ENCODE results near the gene COP1. TPM values are rescaled to one million over a fixed set of nuclear protein-coding genes. Genes with fewer than 3 reads are reported as not detected.

COP1 gene
- total and polyA plus RNA-seq, 2 of the 4 experiments (the other 2 are of a cell fraction) = 17.8 to 35.0 TPM

- Histone ChIP-seq H2BK120ac (ENCODE audit: low read depth, low read length) (no peak overlapping the region), H3K9me1 (ENCODE audit: insufficient read depth, low read length) (peaks cover 2% of the 10 kb centered on the region), H4K8ac (ENCODE audit: low read depth in 2 of 2, low read length in 2 of 2) (no peak overlapping the region), H3K4me3 (ENCODE audit: insufficient read depth, low read depth, low read length) (no peak overlapping the region), H3K23ac (ENCODE audit: low read depth, low read length) (no peak overlapping the region), H2AK9ac (replicated peaks; ENCODE audit: low read depth, low read length, poor library complexity) (no peak overlapping the region), H3K27me3 (ENCODE audit: control insufficient read depth, insufficient read depth, low read length) (no peaks in the 10 kb centered on the region), H3K4ac (ENCODE audit: low read depth, low read length) (no peak overlapping the region), H4K5ac (ENCODE audit: low read depth, low read length) (no peak overlapping the region), H2BK20ac (ENCODE audit: low read depth, low read length) (no peak overlapping the region), H2AK5ac (ENCODE audit: low read depth, low read length) (no peak overlapping the region), H4K20me1 (ENCODE audit: insufficient read depth, low read length) (peaks cover 3% of the 10 kb centered on the region; the same call in 1 of the 2 replicates), H2BK15ac (ENCODE audit: low read depth, low read length) (no peak overlapping the region), H3K4me2 (ENCODE audit: low read depth, low read length) (no peak overlapping the region), H3K79me1 (ENCODE audit: low read depth in 1 of 2, low read length in 2 of 2) (peaks cover 7 to 18% of the 10 kb centered on the region in 2 experiments; a peak in 3 of 4 replicates), H3K36me3 (ENCODE audit: control insufficient read depth, insufficient read depth, low read length) (0 out of 2 replicates have a peak, but pooled peaks cover 3% of the 10 kb centered on the region), H4K91ac (ENCODE audit: insufficient read depth, low read depth, low read length) (no peak overlapping the region), H3K4me1 (ENCODE audit: control insufficient read depth, insufficient read depth, low read length) (0 out of 2 replicates have a peak, but pooled peaks cover 1% of the 10 kb centered on the region), H2AFZ (replicated peaks; ENCODE audit: low read length, poor library complexity) (no peak overlapping the region), H3K18ac (ENCODE audit: low read depth, low read length) (no peak overlapping the region), H3K56ac (ENCODE audit: extremely low read depth, insufficient read depth, low read length) (no peak overlapping the region), H3K9ac (ENCODE audit: low read depth, low read length) (no peak overlapping the region), H3K27ac (ENCODE audit: insufficient read depth, low read length) (no peak overlapping the region), H3K14ac (replicated peaks; ENCODE audit: low read depth, low read length) (no peak overlapping the region), H3K9me3 (ENCODE audit: control insufficient read depth, insufficient read depth, low read length) (no peaks in the 10 kb centered on the region), H2BK5ac (ENCODE audit: low read depth, low read length, poor library complexity, severe bottlenecking) (no peak overlapping the region)
- ATAC-seq (ENCODE audit: low read depth) (no peak), DNase-seq (no peak)
- in situ Hi-C loops (cut with MboI; ENCODE audit: low sequenced_read_pairs) = no loop called here
- dilution Hi-C loops (cut with HindIII; ENCODE audit: low sequenced_read_pairs, unreplicated experiment) = no loop called here
- intact Hi-C loops (cut with micrococcal nuclease) = no loop called here
- ChIA-PET CTCF (interaction anchor here (1.1 kb wide), 1 partner anchor 16 kb away, joined by 3 read pairs; no protein-coding TSS in a partner anchor), POLR2A (ENCODE audit: unreplicated experiment) (no interaction called here)
- BruUV-seq (replicated peaks) = no TSS peak
- TF ChIP-seq RFX5 (IDR thresholded peaks at IDR 0.05; ENCODE audit: low read depth, low read length) (no peak), BHLHE40 (IDR thresholded peaks at IDR 0.05; ENCODE audit: low read depth, low read length) (no peak)
These were observed 157.5 kb downstream of the COP1 start for GRCh38 chr1:176049582-176049981.

Data from IMR-90 (cell line).